Nephron (organoid): ENCODE measurements around the gene FHOD1.

Experiments used
- H3K27ac Mint-ChIP-seq, 3 experiments: 2 replicates each; pipeline ENCODE4 v1.8.0; 2020; ENCODE audit warnings: mixed read lengths in 3 of 3, mild to moderate bottlenecking in 2 of 3, moderate library complexity in 1 of 3
- H3K27me3 Mint-ChIP-seq: 2 replicates; pipeline ENCODE4 v1.8.0; 2021; ENCODE audit warnings: low read depth, mild to moderate bottlenecking, moderate library complexity, mixed read lengths
- H3K36me3 Mint-ChIP-seq: 2 replicates; pipeline ENCODE4 v1.8.0; 2020; ENCODE audit warnings: low read depth, mixed read lengths
- H3K4me1 Mint-ChIP-seq: 2 replicates; pipeline ENCODE4 v1.8.0; 2020; ENCODE audit warnings: mixed read lengths
- H3K4me3 Mint-ChIP-seq, 3 experiments: 2 replicates each; pipeline ENCODE4 v1.8.0; 2020; ENCODE audit warnings: mild to moderate bottlenecking in 3 of 3, mixed read lengths in 3 of 3, moderate library complexity in 2 of 3
- H3K9me3 Mint-ChIP-seq: 2 replicates; pipeline ENCODE4 v1.8.0; 2020; ENCODE audit warnings: mixed read lengths
- CTCF ChIP-seq, 3 experiments: fragments of 200-600 bp; sonication (generic); IDR thresholded peaks; one replicate each; pipeline ENCODE4 v1.5.0; 2021; ENCODE audit warnings: antibody characterized with exemption in 3 of 3; ENCODE audit not compliant: unreplicated experiment in 3 of 3

The FHOD1 gene

GRCh38 chr16:67245186-67245585 is 2.1 kb downstream of the FHOD1 start:
- Mint-ChIP-seq H3K9me3 (no peaks in the 10 kb centered on the region), H3K27ac (peak overlapping the region; percentile 43 to 89 (median 68)), H3K27me3 (peaks cover 21% of the 10 kb centered on the region), H3K4me3 (peak overlapping the region; percentile 82 to 90 (median 89)), H3K36me3 (no peaks in the 10 kb centered on the region), H3K4me1 (peaks cover 27% of the 10 kb centered on the region)
- TF ChIP-seq CTCF (IDR thresholded peaks at IDR 0.05; ENCODE audit: unreplicated experiment in 3 of 3): no peak

- H3K27me3 Mint-ChIP-seq: peaks cover 15% of the 10 kb centered on the region
- no peak for TF ChIP-seq CTCF (IDR thresholded peaks at IDR 0.05; ENCODE audit: unreplicated experiment in 3 of 3)
- H3K4me3 Mint-ChIP-seq: peak overlapping the region; percentile 82 to 90 (median 89)
- H3K36me3 Mint-ChIP-seq: no peaks in the 10 kb centered on the region
- no peaks in the 10 kb centered on the region for H3K9me3 Mint-ChIP-seq
- peaks cover 21% of the 10 kb centered on the region for H3K4me1 Mint-ChIP-seq
- peak overlapping the region; percentile 51 to 89 (median 68) for H3K27ac Mint-ChIP-seq
Measured at GRCh38 chr16:67244387-67245185, 2.7 kb downstream of the FHOD1 start.

GRCh38 chr16:67243481-67243880 is 3.8 kb downstream of the FHOD1 start:
- H3K4me3 Mint-ChIP-seq: peak overlapping the region in 2 of 3 experiments; percentile 26 to 37
- H3K9me3 Mint-ChIP-seq: no peaks in the 10 kb centered on the region
- H3K27ac Mint-ChIP-seq: no peak overlapping the region

GRCh38 chr16:67242138-67242730 is 5.0 kb downstream of the FHOD1 start:
- no peak for TF ChIP-seq CTCF (IDR thresholded peaks at IDR 0.05; ENCODE audit: unreplicated experiment in 3 of 3)
- Mint-ChIP-seq H3K27me3 (no peaks in the 10 kb centered on the region), H3K36me3 (peaks cover 4% of the 10 kb centered on the region), H3K4me3 (no peak overlapping the region), H3K9me3 (no peaks in the 10 kb centered on the region), H3K27ac (no peak overlapping the region), H3K4me1 (peaks cover 7% of the 10 kb centered on the region)

More at GRCh38 chr16:67243481-67243880, 3.8 kb downstream of the FHOD1 start:
- Mint-ChIP-seq H3K4me1 (peaks cover 17% of the 10 kb centered on the region), H3K36me3 (no peaks in the 10 kb centered on the region), H3K27me3 (peaks cover 10% of the 10 kb centered on the region)
- no peak for TF ChIP-seq CTCF (IDR thresholded peaks at IDR 0.05; ENCODE audit: unreplicated experiment in 3 of 3)

- Mint-ChIP-seq H3K36me3 (peaks cover 8% of the 10 kb centered on the region), H3K9me3 (no peaks in the 10 kb centered on the region)
- TF ChIP-seq CTCF (IDR thresholded peaks at IDR 0.05; ENCODE audit: unreplicated experiment in 3 of 3): no peak
Measured at GRCh38 chr16:67241008-67241900, 6.0 kb downstream of the FHOD1 start.

More at GRCh38 chr16:67241008-67241900, 6.0 kb downstream of the FHOD1 start:
- Mint-ChIP-seq H3K4me3 (no peak overlapping the region), H3K27me3 (no peaks in the 10 kb centered on the region), H3K27ac (no peak overlapping the region), H3K4me1 (peaks cover 7% of the 10 kb centered on the region)
